ENCODE data around the gene SHISA9. TPM values are rescaled to one million over a fixed set of nuclear protein-coding genes. Genes with fewer than 3 reads are reported as not detected.

SHISA9 gene
- total RNA-seq, 2 donors from 2014 or later, result 1.8 to 4.6 TPM

DNA sequence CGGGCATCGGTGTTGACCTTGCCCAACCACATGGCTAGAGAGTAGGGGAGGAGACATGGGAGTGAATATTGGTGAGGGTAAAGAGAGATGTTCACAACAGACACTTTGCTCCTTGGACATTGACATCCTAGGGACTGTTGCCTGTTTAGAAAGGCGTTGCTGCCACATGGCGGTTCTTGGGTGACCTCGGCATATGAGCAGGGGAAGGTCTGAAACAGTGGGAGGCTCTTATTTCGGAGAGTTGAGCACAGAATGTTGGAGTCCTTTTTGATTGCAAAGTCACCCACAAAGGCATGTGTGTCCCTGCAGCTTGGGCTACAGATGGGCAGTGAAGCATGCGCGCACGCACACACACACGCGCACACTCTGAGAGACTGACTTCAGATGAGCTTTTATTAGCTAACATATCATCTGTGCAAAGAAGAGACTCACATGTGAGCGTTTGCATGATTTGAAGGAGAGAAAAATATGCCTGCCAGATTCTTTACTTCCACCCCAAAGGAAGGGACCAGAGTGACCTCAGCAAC, 104.4 kb downstream of the SHISA9 start:
- DNase-seq (no peak), ATAC-seq (no peak)
- H3K36me3 ChIP-seq (replicated peaks in 1 of 2; ENCODE audit: insufficient read depth in 1 of 2, low read depth in 2 of 2), result no peaks in the 10 kb centered on the region
- H3K4me3 ChIP-seq, result no peak overlapping the region
- intact Hi-C loops (cut with DNase I), result no loop called here
- no peak overlapping the region for H3K27ac ChIP-seq
- 60 to 61% methylated on average over 9 to 12 of the region's 12 CpGs for WGBS, 2 donors
- no peaks in the 10 kb centered on the region for H3K9me3 ChIP-seq
- no peak for TF ChIP-seq POLR2A (IDR thresholded peaks at IDR 0.05)
- no peaks in the 10 kb centered on the region for H3K27me3 ChIP-seq
- no peaks in the 10 kb centered on the region for H3K4me1 ChIP-seq

DNA sequence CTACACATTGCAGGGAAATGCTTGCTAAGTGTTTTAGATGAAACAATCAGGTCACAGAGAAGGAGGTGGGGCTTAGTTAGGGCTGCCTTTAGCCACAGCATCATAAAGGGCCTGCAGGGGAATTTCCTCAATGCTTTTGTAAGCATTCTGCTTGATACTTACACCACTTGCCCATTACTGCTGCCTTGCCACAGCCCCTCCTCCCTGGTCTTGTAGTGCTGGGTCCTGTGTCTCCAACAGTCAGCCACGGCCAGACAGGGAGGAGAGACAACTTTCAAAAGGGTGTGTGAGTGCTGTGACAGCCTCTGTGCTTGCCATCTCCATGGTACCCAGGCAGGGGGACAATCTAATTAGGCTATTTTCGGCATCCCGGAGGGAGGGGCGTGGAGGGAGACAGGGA, 111.2 kb downstream of the SHISA9 start:
- ATAC-seq (no peak), DNase-seq (no peak)
- Histone ChIP-seq H3K4me1 (no peaks in the 10 kb centered on the region), H3K9me3 (no peaks in the 10 kb centered on the region), H3K4me3 (no peak overlapping the region), H3K36me3 (replicated peaks in 1 of 2; ENCODE audit: insufficient read depth in 1 of 2, low read depth in 2 of 2) (no peaks in the 10 kb centered on the region), H3K27me3 (no peaks in the 10 kb centered on the region), H3K27ac (no peak overlapping the region)
- TF ChIP-seq POLR2A (IDR thresholded peaks at IDR 0.05), result no peak
- TF ChIP-seq, protein P1, sequence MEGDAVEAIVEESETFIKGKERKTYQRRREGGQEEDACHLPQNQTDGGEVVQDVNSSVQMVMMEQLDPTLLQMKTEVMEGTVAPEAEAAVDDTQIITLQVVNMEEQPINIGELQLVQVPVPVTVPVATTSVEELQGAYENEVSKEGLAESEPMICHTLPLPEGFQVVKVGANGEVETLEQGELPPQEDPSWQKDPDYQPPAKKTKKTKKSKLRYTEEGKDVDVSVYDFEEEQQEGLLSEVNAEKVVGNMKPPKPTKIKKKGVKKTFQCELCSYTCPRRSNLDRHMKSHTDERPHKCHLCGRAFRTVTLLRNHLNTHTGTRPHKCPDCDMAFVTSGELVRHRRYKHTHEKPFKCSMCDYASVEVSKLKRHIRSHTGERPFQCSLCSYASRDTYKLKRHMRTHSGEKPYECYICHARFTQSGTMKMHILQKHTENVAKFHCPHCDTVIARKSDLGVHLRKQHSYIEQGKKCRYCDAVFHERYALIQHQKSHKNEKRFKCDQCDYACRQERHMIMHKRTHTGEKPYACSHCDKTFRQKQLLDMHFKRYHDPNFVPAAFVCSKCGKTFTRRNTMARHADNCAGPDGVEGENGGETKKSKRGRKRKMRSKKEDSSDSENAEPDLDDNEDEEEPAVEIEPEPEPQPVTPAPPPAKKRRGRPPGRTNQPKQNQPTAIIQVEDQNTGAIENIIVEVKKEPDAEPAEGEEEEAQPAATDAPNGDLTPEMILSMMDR (IDR thresholded peaks at IDR 0.05), result no peak
- WGBS, 2 donors, result 44 to 45% methylated on average over 4 of the region's 4 CpGs
- intact Hi-C loops (cut with DNase I), result no loop called here

DNA sequence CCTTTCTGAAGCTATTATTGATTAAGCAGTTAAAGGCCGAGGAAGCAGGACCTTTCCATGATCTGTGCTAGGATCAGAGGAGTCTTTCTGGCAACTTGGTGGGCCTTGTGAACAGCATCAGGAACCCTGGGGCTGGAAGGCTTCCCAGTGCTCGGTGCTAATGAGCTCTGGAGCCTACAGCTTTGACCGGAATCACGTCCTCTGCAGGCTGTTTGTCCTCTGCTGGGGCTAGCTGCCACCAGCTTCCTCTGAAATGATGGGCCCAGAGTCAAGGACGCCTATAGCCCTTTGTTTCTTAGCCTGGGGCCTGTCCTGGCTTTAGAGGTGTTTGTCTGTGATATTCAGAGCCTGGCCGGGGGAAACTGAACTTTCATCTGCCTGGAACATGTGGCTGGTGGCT, 111.6 kb downstream of the SHISA9 start:
- Histone ChIP-seq H3K9me3 (no peaks in the 10 kb centered on the region), H3K27ac (no peak overlapping the region), H3K4me1 (no peaks in the 10 kb centered on the region), H3K4me3 (no peak overlapping the region), H3K36me3 (replicated peaks in 1 of 2; ENCODE audit: insufficient read depth in 1 of 2, low read depth in 2 of 2) (no peaks in the 10 kb centered on the region), H3K27me3 (no peaks in the 10 kb centered on the region)
- intact Hi-C loops (cut with DNase I), result no loop called here
- 50% methylated on average over 6 of the region's 6 CpGs for WGBS, 2 donors
- TF ChIP-seq POLR2A (IDR thresholded peaks at IDR 0.05), result no peak
- TF ChIP-seq, protein P1 (IDR thresholded peaks at IDR 0.05), result no peak
- DNase-seq, result no peak
- ATAC-seq, result no peak

- intact Hi-C loops (cut with DNase I), result no loop called here
- ATAC-seq (no peak), DNase-seq (no peak)
- H3K9me3 ChIP-seq, result no peaks in the 10 kb centered on the region
- H3K36me3 ChIP-seq (replicated peaks in 1 of 2; ENCODE audit: insufficient read depth in 1 of 2, low read depth in 2 of 2), result no peaks in the 10 kb centered on the region
- no peaks in the 10 kb centered on the region for H3K4me1 ChIP-seq
- 21 to 44% methylated on average over 2 of the region's 2 CpGs for WGBS, 2 donors
- H3K27ac ChIP-seq, result no peak overlapping the region
- TF ChIP-seq POLR2A (IDR thresholded peaks at IDR 0.05), result no peak
- TF ChIP-seq, protein P1 (IDR thresholded peaks at IDR 0.05), result no peak
- no peak overlapping the region for H3K4me3 ChIP-seq
- no peaks in the 10 kb centered on the region for H3K27me3 ChIP-seq
Observed at GRCh38 chr16:13014476-13014875, 113.1 kb downstream of the SHISA9 start.

- Histone ChIP-seq H3K27me3 (no peaks in the 10 kb centered on the region), H3K36me3 (replicated peaks in 1 of 2; ENCODE audit: insufficient read depth in 1 of 2, low read depth in 2 of 2) (no peaks in the 10 kb centered on the region), H3K9me3 (no peaks in the 10 kb centered on the region), H3K4me1 (no peaks in the 10 kb centered on the region), H3K4me3 (no peak overlapping the region), H3K27ac (no peak overlapping the region)
- no peak for TF ChIP-seq POLR2A (IDR thresholded peaks at IDR 0.05)
- TF ChIP-seq, protein P1 (IDR thresholded peaks at IDR 0.05), result no peak
- intact Hi-C loops (cut with DNase I), result no loop called here
- ATAC-seq, result no peak
- DNase-seq, result no peak
- WGBS, 2 donors, result 72% methylated on average over 5 of the region's 5 CpGs
Observed at GRCh38 chr16:13018026-13018425, 116.6 kb downstream of the SHISA9 start.
